NCI-H2081 (cell line): Measurements from ENCODE around the gene COL20A1.
A peak's percentile ranks its signal among the peaks of the same experiment; 100 is the strongest.
"Not testable (repeated sequence)": the region's sequence is repeated elsewhere in the genome, so short reads cannot be mapped to it uniquely, and the experiment has no call there.

Experiments
- DNase-seq, 2 experiments: peaks; one replicate each; lab custom pipeline; 2025; lab: John Stamatoyannopoulos, UW

The COL20A1 gene

GRCh38 chr20:63334356-63334755 is 41.4 kb downstream of the COL20A1 start:
- no peak for DNase-seq

GRCh38 chr20:63335060-63335459 is 42.1 kb downstream of the COL20A1 start:
- DNase-seq = not testable (repeated sequence)

- no peak for DNase-seq
Observed at GRCh38 chr20:63335711-63336110, 42.7 kb downstream of the COL20A1 start.

GRCh38 chr20:63336232-63336752 is 43.3 kb downstream of the COL20A1 start:
- no peak for DNase-seq

- DNase-seq = no peak
Observed at GRCh38 chr20:63337786-63338420, 44.9 kb downstream of the COL20A1 start.

GRCh38 chr20:63339154-63340094 is 46.4 kb downstream of the COL20A1 start:
- DNase-seq = not testable (repeated sequence)

GRCh38 chr20:63340158-63340688 is 47.2 kb downstream of the COL20A1 start:
- DNase-seq = not testable (repeated sequence)

GRCh38 chr20:63342561-63343459 is 49.8 kb downstream of the COL20A1 start:
- no peak for DNase-seq

- no peak for DNase-seq
Observed at GRCh38 chr20:63343460-63344445, 50.8 kb downstream of the COL20A1 start.

- DNase-seq = no peak
Observed at GRCh38 chr20:63344616-63345327, 51.8 kb downstream of the COL20A1 start.

GRCh38 chr20:63345328-63346100 is 52.5 kb downstream of the COL20A1 start:
- DNase-seq = peak in 1 of 2 experiments; percentile 46

- no peak for DNase-seq
Observed at GRCh38 chr20:63346131-63347080, 53.4 kb downstream of the COL20A1 start.

- no peak for DNase-seq
Observed at GRCh38 chr20:63347081-63347741, 54.2 kb downstream of the COL20A1 start.

GRCh38 chr20:63347950-63348827 is 55.2 kb downstream of the COL20A1 start:
- DNase-seq = no peak

GRCh38 chr20:63348828-63349515 is 56.0 kb downstream of the COL20A1 start:
- no peak for DNase-seq

- no peak for DNase-seq
Observed at GRCh38 chr20:63349516-63349895, 56.5 kb downstream of the COL20A1 start.
